ENCODE measurements around the gene PGBD2.
"Not testable (repeated sequence)": the region's sequence is repeated elsewhere in the genome, so short reads cannot be mapped to it uniquely, and the experiment has no call there.

PGBD2 gene

GRCh38 chr1:248913933-248914332, 7.9 kb downstream of the PGBD2 start:
- Histone ChIP-seq H3K4me1 (peaks cover 6 to 70% (median 45%) of the 10 kb centered on the region in 10 experiments; a peak in 17 of 20 replicates), H3K27me3 (no peaks in the 10 kb centered on the region), H3K27ac (no peak overlapping the region), H3K36me3 (peaks cover 56 to 75% (median 62%) of the 10 kb centered on the region in 11 experiments), H3K9me3 (replicated peaks in 1 of 11) (peaks cover 0 to 9% (median 8%) of the 10 kb centered on the region in 11 experiments; a peak in 10 of 22 replicates), H4K20me1 (peaks cover 0 to 49% (median 22%) of the 10 kb centered on the region in 11 experiments; a peak in 12 of 22 replicates), H3K4me3 (no peak overlapping the region), H3K4me2 (peak overlapping the region in 7 of 11 experiments; percentile 30 to 62 (median 43); a peak in 13 of 22 replicates), H3K9ac (no peak overlapping the region)
- no peak for TF ChIP-seq Cebpa-rat (IDR thresholded peaks at IDR 0.05)

DNA sequence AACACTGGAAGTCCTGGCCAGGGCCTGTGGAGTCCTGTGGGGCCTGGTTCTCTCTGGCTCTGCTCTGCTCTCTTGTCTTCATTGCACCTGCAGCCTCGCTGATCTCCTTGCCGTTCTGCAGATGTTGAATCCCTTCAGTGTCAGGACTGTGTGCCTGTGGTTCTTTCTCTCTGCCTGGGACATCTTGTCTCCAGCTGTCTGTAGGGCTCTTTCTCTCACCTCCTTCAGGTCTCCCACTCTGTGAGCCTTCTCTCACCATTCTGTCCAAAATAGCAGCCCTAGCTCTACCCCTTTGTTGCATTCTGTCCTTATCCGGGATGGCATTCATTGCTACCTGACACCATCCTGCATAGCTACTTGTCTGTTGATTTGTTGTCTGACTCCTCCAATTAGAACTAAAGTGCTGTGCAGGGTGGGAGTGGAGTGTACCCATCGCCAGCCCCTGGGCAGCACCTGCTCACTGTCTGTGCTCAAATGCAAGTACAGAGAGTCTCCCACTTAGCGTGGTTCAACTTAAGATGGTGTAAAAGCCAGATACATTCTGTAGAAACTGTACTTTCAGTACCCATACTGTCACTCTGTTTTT, 8.9 kb downstream of the PGBD2 start:
- H3K4me3 ChIP-seq: no peak overlapping the region
- H3K4me1 ChIP-seq: peaks cover 9 to 60% (median 36%) of the 10 kb centered on the region in 10 experiments; a peak in 18 of 20 replicates
- no peaks in the 10 kb centered on the region for H3K27me3 ChIP-seq
- TF ChIP-seq Cebpa-rat (IDR thresholded peaks at IDR 0.05): no peak
- peaks cover 60 to 75% (median 72%) of the 10 kb centered on the region in 11 experiments for H3K36me3 ChIP-seq
- peaks cover 0 to 39% (median 12%) of the 10 kb centered on the region in 11 experiments; a peak in 10 of 22 replicates for H4K20me1 ChIP-seq
- H3K9me3 ChIP-seq (replicated peaks in 1 of 11): peaks cover 0 to 9% (median 8%) of the 10 kb centered on the region in 11 experiments; a peak in 10 of 22 replicates
- no peak overlapping the region for H3K9ac ChIP-seq
- H3K27ac ChIP-seq: no peak overlapping the region
- H3K4me2 ChIP-seq: peak overlapping the region in 7 of 11 experiments; percentile 30 to 62 (median 43); a peak in 8 of 22 replicates

DNA sequence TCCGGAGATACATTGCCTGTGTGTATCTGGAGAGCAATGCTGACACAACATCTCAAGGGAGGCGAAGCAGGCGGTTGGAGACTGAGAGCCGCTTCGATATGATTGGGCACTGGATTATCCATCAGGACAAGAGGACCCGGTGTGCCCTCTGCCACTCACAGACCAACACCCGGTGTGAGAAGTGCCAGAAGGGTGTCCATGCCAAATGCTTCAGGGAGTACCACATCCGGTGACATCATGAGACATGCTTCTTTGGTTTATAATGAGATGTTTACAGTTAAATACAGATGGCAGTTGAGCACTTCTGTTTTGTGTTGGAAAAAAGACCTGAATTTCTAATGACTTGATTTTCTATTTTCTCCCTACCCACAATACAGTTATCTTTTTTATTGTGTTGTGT, 12.1 kb downstream of the PGBD2 start:
- H3K36me3 ChIP-seq: peaks cover 56 to 76% (median 68%) of the 10 kb centered on the region in 11 experiments

GRCh38 chr1:248923352-248924338, 17.6 kb downstream of the PGBD2 start:
- H3K9me3 ChIP-seq (replicated peaks in 1 of 11): no peaks in the 10 kb centered on the region
- peaks cover 12 to 31% (median 26%) of the 10 kb centered on the region in 11 experiments; a peak in 21 of 22 replicates for H3K36me3 ChIP-seq
- no peak overlapping the region for H3K4me3 ChIP-seq
- TF ChIP-seq Cebpa-rat (IDR thresholded peaks at IDR 0.05): no peak
- peaks cover 0 to 10% (median 0%) of the 10 kb centered on the region in 11 experiments; a peak in 3 of 22 replicates for H3K27me3 ChIP-seq
- H3K4me2 ChIP-seq: peak overlapping the region in 10 of 11 experiments; percentile 49 to 89 (median 72); a peak in 19 of 22 replicates
- H3K27ac ChIP-seq: no peak overlapping the region
- no peak overlapping the region for H3K9ac ChIP-seq
- peaks cover 29 to 52% (median 37%) of the 10 kb centered on the region in 10 experiments for H3K4me1 ChIP-seq
- peaks cover 0 to 20% (median 0%) of the 10 kb centered on the region in 11 experiments; a peak in 3 of 22 replicates for H4K20me1 ChIP-seq

More for the DNA sequence above, 12.1 kb downstream of the PGBD2 start:
- Histone ChIP-seq H3K9me3 (replicated peaks in 1 of 11) (no peaks in the 10 kb centered on the region), H4K20me1 (peaks cover 0 to 21% (median 7%) of the 10 kb centered on the region in 11 experiments; a peak in 7 of 22 replicates), H3K27ac (no peak overlapping the region), H3K4me3 (no peak overlapping the region), H3K9ac (no peak overlapping the region), H3K4me2 (no peak overlapping the region), H3K27me3 (no peaks in the 10 kb centered on the region), H3K4me1 (peaks cover 4 to 35% (median 22%) of the 10 kb centered on the region in 10 experiments; a peak in 17 of 20 replicates)
- TF ChIP-seq Cebpa-rat (IDR thresholded peaks at IDR 0.05): no peak

DNA sequence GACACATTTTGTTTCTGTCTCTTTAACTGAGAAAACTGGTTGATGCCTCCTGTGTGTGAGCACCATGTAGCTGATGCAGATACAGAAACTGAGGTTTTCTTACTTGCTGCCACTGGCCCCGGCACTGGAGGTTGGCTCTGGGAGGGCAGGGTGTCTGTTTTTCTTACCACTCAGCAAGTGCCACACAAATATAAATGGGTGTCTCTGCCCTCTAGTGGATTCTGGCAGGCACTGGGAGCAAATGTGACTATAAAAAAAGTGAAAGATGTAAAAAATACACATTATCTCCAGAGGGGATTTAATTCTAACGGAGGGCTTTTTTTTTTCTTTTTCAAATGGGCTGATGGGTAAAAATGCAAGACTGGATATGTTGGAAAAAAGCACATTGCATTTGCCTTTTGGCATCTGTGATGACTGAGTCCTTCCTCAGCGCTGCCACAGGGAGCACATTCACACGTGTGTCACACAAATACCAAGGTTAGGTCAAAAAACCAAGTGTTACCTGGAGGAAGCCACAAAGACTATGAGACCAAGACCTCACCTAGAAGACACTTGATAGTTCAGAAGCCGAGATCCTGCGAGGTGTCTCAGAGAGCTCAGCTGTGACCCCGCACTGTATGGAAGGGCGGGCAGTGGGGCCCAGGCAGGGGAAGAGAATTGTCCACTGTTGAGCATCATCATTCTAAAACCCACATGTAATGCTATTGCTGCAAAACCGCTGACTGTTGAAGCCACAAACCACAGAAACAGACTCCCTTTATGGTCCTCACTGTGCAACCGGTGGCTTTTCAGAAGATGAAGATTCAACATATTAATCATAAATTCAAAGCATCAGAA, 18.9 kb downstream of the PGBD2 start:
- H3K9me3 ChIP-seq (replicated peaks in 1 of 11): no peaks in the 10 kb centered on the region
- H3K4me3 ChIP-seq: no peak overlapping the region
- peak overlapping the region; percentile 50 to 89 (median 77) for H3K4me2 ChIP-seq
- H3K9ac ChIP-seq: peak overlapping the region in 6 of 11 experiments; percentile 12 to 43 (median 34); a peak in 6 of 22 replicates
- peaks cover 0 to 10% (median 0%) of the 10 kb centered on the region in 11 experiments; a peak in 3 of 22 replicates for H3K27me3 ChIP-seq
- peaks cover 0 to 20% (median 0%) of the 10 kb centered on the region in 11 experiments; a peak in 3 of 22 replicates for H4K20me1 ChIP-seq
- H3K27ac ChIP-seq: peak overlapping the region in 2 of 11 experiments; percentile 16 to 49; a peak in 3 of 22 replicates
- H3K36me3 ChIP-seq: peaks cover 5 to 19% (median 14%) of the 10 kb centered on the region in 11 experiments; a peak in 20 of 22 replicates
- H3K4me1 ChIP-seq: peaks cover 29 to 50% (median 37%) of the 10 kb centered on the region in 10 experiments
- TF ChIP-seq Cebpa-rat (IDR thresholded peaks at IDR 0.05): no peak

GRCh38 chr1:248925859-248926258, 19.8 kb downstream of the PGBD2 start:
- not testable (repeated sequence) for H3K9me3 ChIP-seq (replicated peaks in 1 of 11); H3K9ac ChIP-seq; H3K27me3 ChIP-seq; H3K4me3 ChIP-seq; H3K27ac ChIP-seq
- H4K20me1 ChIP-seq: peaks cover 0 to 20% (median 0%) of the 10 kb centered on the region in 11 experiments; a peak in 3 of 22 replicates
- peaks cover 29 to 50% (median 37%) of the 10 kb centered on the region in 10 experiments for H3K4me1 ChIP-seq
- H3K4me2 ChIP-seq: peak overlapping the region; percentile 50 to 89 (median 77); a peak in 21 of 22 replicates
- H3K36me3 ChIP-seq: peaks cover 5 to 18% (median 11%) of the 10 kb centered on the region in 11 experiments; a peak in 17 of 22 replicates

- no peak overlapping the region for H3K9ac ChIP-seq
- peaks cover 0 to 20% (median 0%) of the 10 kb centered on the region in 11 experiments; a peak in 3 of 22 replicates for H4K20me1 ChIP-seq
- no peaks in the 10 kb centered on the region for H3K9me3 ChIP-seq (replicated peaks in 1 of 11)
- H3K4me1 ChIP-seq: peaks cover 29 to 50% (median 37%) of the 10 kb centered on the region in 10 experiments
- peaks cover 0 to 10% (median 0%) of the 10 kb centered on the region in 11 experiments; a peak in 3 of 22 replicates for H3K27me3 ChIP-seq
- TF ChIP-seq Cebpa-rat (IDR thresholded peaks at IDR 0.05): no peak
- H3K4me3 ChIP-seq: no peak overlapping the region
- no peak overlapping the region for H3K27ac ChIP-seq
- H3K36me3 ChIP-seq: peaks cover 5 to 13% (median 11%) of the 10 kb centered on the region in 11 experiments; a peak in 16 of 22 replicates
- peak overlapping the region in 7 of 11 experiments; percentile 1 to 85 (median 66); a peak in 9 of 22 replicates for H3K4me2 ChIP-seq
Measured at GRCh38 chr1:248926401-248927182, 20.6 kb downstream of the PGBD2 start.

GRCh38 chr1:248927283-248927682, 21.2 kb downstream of the PGBD2 start:
- not testable (repeated sequence) for H3K9ac ChIP-seq; H3K9me3 ChIP-seq (replicated peaks in 1 of 11); H3K4me3 ChIP-seq; H3K27ac ChIP-seq; H3K27me3 ChIP-seq
- H3K36me3 ChIP-seq: peaks cover 5 to 12% (median 10%) of the 10 kb centered on the region in 11 experiments; a peak in 15 of 22 replicates
- peaks cover 29 to 50% (median 37%) of the 10 kb centered on the region in 10 experiments for H3K4me1 ChIP-seq
- H3K4me2 ChIP-seq: peak overlapping the region in 4 of 11 experiments; percentile 36 to 85 (median 67); a peak in 3 of 22 replicates
- peaks cover 0 to 20% (median 0%) of the 10 kb centered on the region in 11 experiments; a peak in 3 of 22 replicates for H4K20me1 ChIP-seq

GRCh38 chr1:248928122-248928521, 22.1 kb downstream of the PGBD2 start:
- not testable (repeated sequence) for H3K27ac ChIP-seq; H3K4me3 ChIP-seq; H3K9me3 ChIP-seq (replicated peaks in 1 of 11); H3K9ac ChIP-seq; H3K27me3 ChIP-seq
- Histone ChIP-seq H3K4me1 (peaks cover 29 to 50% (median 36%) of the 10 kb centered on the region in 10 experiments), H4K20me1 (peaks cover 0 to 20% (median 0%) of the 10 kb centered on the region in 11 experiments; a peak in 3 of 22 replicates), H3K36me3 (peaks cover 5 to 11% (median 10%) of the 10 kb centered on the region in 11 experiments; a peak in 15 of 22 replicates), H3K4me2 (peak overlapping the region in 2 of 11 experiments; percentile 34 to 35; a peak in 2 of 22 replicates)

- H3K9me3 ChIP-seq (replicated peaks in 1 of 11); H3K27ac ChIP-seq; H3K9ac ChIP-seq; H3K36me3 ChIP-seq; H3K4me2 ChIP-seq; H4K20me1 ChIP-seq; H3K27me3 ChIP-seq; H3K4me3 ChIP-seq: not testable (repeated sequence)
- H3K4me1 ChIP-seq: peaks cover 11 to 33% (median 19%) of the 10 kb centered on the region in 10 experiments
Measured at GRCh38 chr1:248930037-248930436, 24.0 kb downstream of the PGBD2 start.
